HUES64 (cell line): ENCODE results near the gene CTIF.

Source experiments
- H3K27ac ChIP-seq: 2 replicates; pipeline ENCODE4 v1.7.0; 2013; ENCODE audit warnings: low read depth, low read length, inconsistent platforms
- H3K27me3 ChIP-seq: 2 replicates; pipeline ENCODE4 v1.6.1; 2013; ENCODE audit warnings: mild to moderate bottlenecking, low read length; ENCODE audit not compliant: insufficient read depth
- H3K36me3 ChIP-seq: 2 replicates; pipeline ENCODE4 v1.6.1; 2013; ENCODE audit warnings: mild to moderate bottlenecking, low read length; ENCODE audit not compliant: insufficient read depth
- H3K4me1 ChIP-seq: 2 replicates; pipeline ENCODE4 v1.6.1; 2013; ENCODE audit warnings: mild to moderate bottlenecking, low read length, moderate library complexity; ENCODE audit not compliant: insufficient read depth
- H3K4me3 ChIP-seq: 2 replicates; pipeline ENCODE4 v1.5.1; 2013; ENCODE audit warnings: mild to moderate bottlenecking, low read length, moderate library complexity
- H3K9ac ChIP-seq: 2 replicates; pipeline ENCODE4 v1.6.1; 2013; ENCODE audit warnings: mild to moderate bottlenecking, low read depth, low read length
- H3K9me3 ChIP-seq: 2 replicates; pipeline ENCODE4 v1.6.1; 2013; ENCODE audit warnings: low read depth, low read length; ENCODE audit not compliant: insufficient read depth
- WGBS: fragments of 150-250, 120-280 bp; methylation state at CpG from one replicate; pipeline ENCODE4 v1.1.7; 2013; ENCODE audit warnings: missing lambda C conversion rate; 5-methylcytosine and 5-hydroxymethylcytosine counted together

CTIF gene

DNA sequence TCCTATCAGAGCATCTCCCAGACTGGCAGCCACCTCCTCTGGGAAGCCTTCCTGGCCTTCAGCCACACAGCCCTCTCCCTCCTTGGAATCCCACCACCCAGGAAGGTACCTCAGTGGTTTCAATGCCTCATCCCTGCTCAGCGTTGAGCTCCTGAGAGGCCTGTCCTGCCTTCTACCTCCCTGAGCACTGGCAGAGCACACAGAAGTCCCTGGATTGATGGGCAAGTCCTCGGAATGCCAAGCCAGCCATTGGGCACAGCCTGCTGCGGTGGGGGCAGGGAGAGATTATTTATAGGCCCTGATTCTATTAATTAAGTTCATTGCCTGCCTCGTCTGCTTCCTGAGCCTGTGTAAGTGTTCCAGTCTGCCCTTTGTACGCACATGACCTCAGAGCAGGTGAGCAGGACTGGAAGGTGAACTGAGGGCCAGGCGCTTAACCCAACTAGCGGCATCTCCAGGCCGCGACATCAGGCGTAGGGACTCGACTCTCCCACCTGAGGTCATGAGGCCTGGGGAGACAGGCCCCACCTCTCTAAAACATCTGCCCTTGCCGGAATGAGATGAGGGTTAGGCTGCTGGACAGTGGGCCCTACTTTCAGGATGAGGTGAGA lies 348.6 kb downstream of the CTIF start:
- Histone ChIP-seq H3K9me3 (no peaks in the 10 kb centered on the region), H3K36me3 (no peaks in the 10 kb centered on the region), H3K27ac (no peak overlapping the region), H3K4me3 (no peak overlapping the region), H3K9ac (no peak overlapping the region), H3K27me3 (no peaks in the 10 kb centered on the region), H3K4me1 (peaks cover 12% of the 10 kb centered on the region)
- WGBS, result 94% methylated on average over 12 of the region's 12 CpGs

GRCh38 chr18:48887905-48888772 lies 349.3 kb downstream of the CTIF start:
- WGBS, result 89% methylated on average over 18 of the region's 18 CpGs

DNA sequence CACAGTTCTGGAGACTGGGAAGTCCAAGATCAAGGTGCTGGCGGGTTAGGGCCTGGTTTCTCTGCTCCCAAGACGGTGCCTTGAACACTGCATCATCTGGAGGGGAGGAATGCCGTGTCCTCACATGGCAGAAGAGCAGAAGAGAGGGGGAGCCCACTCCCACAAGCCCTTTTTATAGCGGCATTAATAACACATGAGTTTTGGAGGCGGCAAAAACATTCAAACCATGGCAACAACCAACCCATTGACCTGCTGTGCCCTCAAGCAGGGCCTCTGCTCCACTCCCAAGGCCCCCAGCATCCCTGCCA lies 349.9 kb downstream of the CTIF start:
- WGBS, result 96% methylated on average over 5 of the region's 5 CpGs
- Histone ChIP-seq H3K4me3 (no peak overlapping the region), H3K9me3 (no peaks in the 10 kb centered on the region), H3K4me1 (peaks cover 12% of the 10 kb centered on the region), H3K36me3 (no peaks in the 10 kb centered on the region), H3K27me3 (no peaks in the 10 kb centered on the region), H3K27ac (no peak overlapping the region), H3K9ac (no peak overlapping the region)

More at GRCh38 chr18:48887905-48888772, 349.3 kb downstream of the CTIF start:
- Histone ChIP-seq H3K27me3 (no peaks in the 10 kb centered on the region), H3K36me3 (no peaks in the 10 kb centered on the region), H3K9me3 (no peaks in the 10 kb centered on the region), H3K4me1 (peaks cover 12% of the 10 kb centered on the region), H3K27ac (no peak overlapping the region), H3K4me3 (no peak overlapping the region), H3K9ac (no peak overlapping the region)

DNA sequence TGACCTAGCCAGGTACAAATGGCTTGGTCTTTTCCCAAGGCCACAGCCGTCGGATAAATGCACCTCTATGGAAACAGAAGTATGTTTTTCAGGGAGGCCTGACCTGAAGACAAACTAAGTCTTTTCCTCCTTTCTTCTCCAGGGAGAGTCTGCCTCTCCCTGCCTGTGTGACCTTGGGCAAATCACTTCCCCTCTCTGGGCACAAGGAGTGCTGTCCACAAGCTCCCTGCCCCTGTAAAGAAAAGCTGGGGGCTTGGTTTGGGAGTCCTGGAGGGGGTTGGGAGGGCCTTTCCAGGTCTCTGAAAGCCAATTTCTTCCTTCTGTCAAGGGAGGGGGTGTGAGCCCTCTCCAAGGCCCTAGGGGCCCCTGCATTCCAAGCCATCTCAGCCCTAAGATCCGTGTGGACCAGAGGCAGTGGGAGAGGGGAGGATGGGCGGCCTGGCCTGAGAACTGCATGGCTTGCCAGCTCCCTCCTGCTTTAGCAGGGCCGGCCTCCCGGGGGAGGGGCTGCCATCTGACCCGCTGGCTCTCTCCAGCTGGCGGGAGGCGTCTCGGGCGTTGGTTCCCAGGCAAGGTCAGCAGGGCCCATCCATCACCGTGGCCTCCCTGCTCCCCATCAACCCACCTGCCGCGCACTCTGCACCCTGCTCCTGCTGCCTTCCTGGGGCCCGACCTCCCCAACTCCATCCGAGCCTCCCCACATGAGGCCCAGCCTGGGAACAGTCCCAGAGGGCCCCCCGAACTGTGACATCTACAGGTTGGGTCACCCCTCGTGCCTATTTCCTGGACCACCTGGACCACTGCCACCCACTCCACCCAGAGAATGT lies 350.5 kb downstream of the CTIF start:
- H3K27ac ChIP-seq, result no peak overlapping the region
- H3K9me3 ChIP-seq, result no peaks in the 10 kb centered on the region
- no peaks in the 10 kb centered on the region for H3K36me3 ChIP-seq
- no peaks in the 10 kb centered on the region for H3K27me3 ChIP-seq
- 45% methylated on average over 18 of the region's 18 CpGs for WGBS
- no peak overlapping the region for H3K9ac ChIP-seq
- H3K4me1 ChIP-seq, result peaks cover 12% of the 10 kb centered on the region
- H3K4me3 ChIP-seq, result no peak overlapping the region

GRCh38 chr18:48889981-48890762 lies 351.3 kb downstream of the CTIF start:
- H3K4me3 ChIP-seq, result no peak overlapping the region
- no peak overlapping the region for H3K27ac ChIP-seq
- 80% methylated on average over 13 of the region's 13 CpGs for WGBS
- H3K9me3 ChIP-seq, result no peaks in the 10 kb centered on the region
- H3K4me1 ChIP-seq, result peaks cover 12% of the 10 kb centered on the region
- H3K36me3 ChIP-seq, result no peaks in the 10 kb centered on the region
- no peak overlapping the region for H3K9ac ChIP-seq
- no peaks in the 10 kb centered on the region for H3K27me3 ChIP-seq

GRCh38 chr18:48891721-48892120 lies 352.9 kb downstream of the CTIF start:
- Histone ChIP-seq H3K4me1 (peaks cover 12% of the 10 kb centered on the region), H3K4me3 (no peak overlapping the region)

GRCh38 chr18:48892146-48892855 lies 353.5 kb downstream of the CTIF start:
- H3K9ac ChIP-seq, result no peak overlapping the region
- no peaks in the 10 kb centered on the region for H3K36me3 ChIP-seq
- H3K4me1 ChIP-seq, result peaks cover 15% of the 10 kb centered on the region
- no peak overlapping the region for H3K27ac ChIP-seq
- no peaks in the 10 kb centered on the region for H3K9me3 ChIP-seq
- WGBS, result 92% methylated on average over 22 of the region's 22 CpGs
- H3K4me3 ChIP-seq, result no peak overlapping the region
- H3K27me3 ChIP-seq, result no peaks in the 10 kb centered on the region

More at GRCh38 chr18:48891721-48892120, 352.9 kb downstream of the CTIF start:
- no peak overlapping the region for H3K27ac ChIP-seq
- H3K9ac ChIP-seq, result no peak overlapping the region
- H3K9me3 ChIP-seq, result no peaks in the 10 kb centered on the region
- H3K27me3 ChIP-seq, result no peaks in the 10 kb centered on the region
- 91% methylated on average over 4 of the region's 4 CpGs for WGBS
- H3K36me3 ChIP-seq, result no peaks in the 10 kb centered on the region

DNA sequence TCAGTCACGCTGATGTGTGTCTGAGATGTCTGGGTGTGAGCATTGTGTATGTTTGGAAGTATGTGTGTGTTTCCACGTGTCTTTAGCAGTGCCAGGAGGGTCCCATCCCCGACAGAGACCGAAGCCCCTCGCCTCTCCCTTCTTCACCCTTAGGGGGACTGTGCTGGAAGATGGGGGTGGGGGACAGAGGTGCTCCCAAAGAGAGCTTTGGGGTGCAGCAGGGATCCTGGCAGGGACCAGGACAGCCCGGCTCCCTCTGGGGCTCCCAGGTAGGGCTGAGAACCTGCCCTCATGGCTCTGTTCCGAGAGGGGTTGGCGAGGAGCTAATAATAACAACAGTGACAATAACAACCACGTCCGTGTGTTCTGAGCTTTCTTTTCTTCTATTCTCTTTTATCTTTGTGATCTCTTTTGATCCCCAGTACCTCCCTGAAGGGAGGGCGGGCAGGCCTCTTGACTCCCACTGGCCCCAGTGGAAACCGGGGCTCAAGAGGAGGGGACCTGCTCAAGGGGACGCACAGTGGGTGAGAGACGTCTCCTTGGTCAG lies 354.3 kb downstream of the CTIF start:
- Histone ChIP-seq H3K9me3 (no peaks in the 10 kb centered on the region), H3K27me3 (no peaks in the 10 kb centered on the region), H3K4me3 (no peak overlapping the region), H3K4me1 (peaks cover 15% of the 10 kb centered on the region), H3K27ac (no peak overlapping the region), H3K9ac (no peak overlapping the region), H3K36me3 (no peaks in the 10 kb centered on the region)
- WGBS, result 73% methylated on average over 13 of the region's 14 CpGs

DNA sequence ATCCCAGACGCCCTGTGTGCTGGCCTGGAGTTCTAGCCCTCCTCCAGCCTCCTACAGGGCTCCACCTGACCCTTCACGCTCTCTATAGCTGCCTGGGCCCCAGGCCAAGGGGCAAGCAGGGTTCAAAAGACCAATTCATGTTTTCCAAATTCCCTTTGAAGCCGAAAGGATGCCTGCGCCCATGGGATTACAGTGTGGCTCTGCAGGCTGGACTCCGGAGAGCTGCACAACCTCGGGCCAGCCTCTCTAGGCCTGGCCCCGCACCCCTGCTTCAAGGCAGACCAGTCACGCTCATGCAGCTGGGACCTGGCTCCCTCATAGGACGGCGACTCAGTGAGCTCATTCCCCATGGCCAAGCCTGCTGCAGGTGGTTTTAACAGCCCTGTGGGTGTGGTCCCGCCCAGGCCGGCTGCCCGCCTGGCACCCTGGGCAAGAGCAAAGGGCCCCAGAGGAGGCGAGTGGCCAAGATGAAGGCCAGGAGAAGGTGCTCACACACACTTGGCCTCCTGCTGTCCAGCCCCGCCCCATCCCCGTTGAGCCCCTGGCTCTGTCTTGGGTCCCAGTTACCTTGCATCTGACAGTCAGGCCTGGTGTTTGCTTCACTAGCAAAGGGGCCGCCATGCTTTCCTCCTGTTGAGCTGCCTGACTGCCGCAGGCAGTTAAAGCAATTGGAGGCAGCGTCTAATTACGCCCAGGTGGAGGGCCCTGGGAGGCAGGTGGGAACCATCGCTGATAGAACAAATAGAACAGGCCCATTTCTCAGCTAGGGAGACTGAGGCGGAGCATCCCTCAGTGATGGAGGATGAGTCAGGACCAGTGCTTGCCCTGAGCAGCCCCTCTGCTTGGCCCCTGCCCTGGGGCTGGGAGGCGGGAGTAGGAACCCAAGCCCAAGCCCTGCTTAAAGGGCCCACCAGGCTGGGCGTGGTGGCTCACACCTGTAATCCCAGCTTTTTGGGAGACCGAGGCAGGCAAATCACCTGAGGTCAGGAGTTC lies 355.1 kb downstream of the CTIF start:
- H3K36me3 ChIP-seq, result no peaks in the 10 kb centered on the region
- H3K9me3 ChIP-seq, result no peaks in the 10 kb centered on the region
- H3K4me1 ChIP-seq, result peaks cover 15% of the 10 kb centered on the region
- WGBS, result 89% methylated on average over 25 of the region's 25 CpGs
- no peak overlapping the region for H3K4me3 ChIP-seq
- H3K27ac ChIP-seq, result no peak overlapping the region
- H3K9ac ChIP-seq, result no peak overlapping the region
- H3K27me3 ChIP-seq, result no peaks in the 10 kb centered on the region
